Measurements from ENCODE around the gene RALGDS. TPM values are rescaled to one million over a fixed set of nuclear protein-coding genes. Genes with fewer than 3 reads are reported as not detected.
"Not testable (repeated sequence)": the region's sequence is repeated elsewhere in the genome, so short reads cannot be mapped to it uniquely, and the experiment has no call there.

Gene RALGDS
- total RNA-seq, 2 donors from 2014 or later: 27.6 to 28.3 TPM

- DNase-seq (ENCODE audit: low spot score); intact Hi-C loops (cut with DNase I): not testable (repeated sequence)
Measured at GRCh38 chr9:133081957-133082644, 38.9 kb downstream of the RALGDS start.

DNA sequence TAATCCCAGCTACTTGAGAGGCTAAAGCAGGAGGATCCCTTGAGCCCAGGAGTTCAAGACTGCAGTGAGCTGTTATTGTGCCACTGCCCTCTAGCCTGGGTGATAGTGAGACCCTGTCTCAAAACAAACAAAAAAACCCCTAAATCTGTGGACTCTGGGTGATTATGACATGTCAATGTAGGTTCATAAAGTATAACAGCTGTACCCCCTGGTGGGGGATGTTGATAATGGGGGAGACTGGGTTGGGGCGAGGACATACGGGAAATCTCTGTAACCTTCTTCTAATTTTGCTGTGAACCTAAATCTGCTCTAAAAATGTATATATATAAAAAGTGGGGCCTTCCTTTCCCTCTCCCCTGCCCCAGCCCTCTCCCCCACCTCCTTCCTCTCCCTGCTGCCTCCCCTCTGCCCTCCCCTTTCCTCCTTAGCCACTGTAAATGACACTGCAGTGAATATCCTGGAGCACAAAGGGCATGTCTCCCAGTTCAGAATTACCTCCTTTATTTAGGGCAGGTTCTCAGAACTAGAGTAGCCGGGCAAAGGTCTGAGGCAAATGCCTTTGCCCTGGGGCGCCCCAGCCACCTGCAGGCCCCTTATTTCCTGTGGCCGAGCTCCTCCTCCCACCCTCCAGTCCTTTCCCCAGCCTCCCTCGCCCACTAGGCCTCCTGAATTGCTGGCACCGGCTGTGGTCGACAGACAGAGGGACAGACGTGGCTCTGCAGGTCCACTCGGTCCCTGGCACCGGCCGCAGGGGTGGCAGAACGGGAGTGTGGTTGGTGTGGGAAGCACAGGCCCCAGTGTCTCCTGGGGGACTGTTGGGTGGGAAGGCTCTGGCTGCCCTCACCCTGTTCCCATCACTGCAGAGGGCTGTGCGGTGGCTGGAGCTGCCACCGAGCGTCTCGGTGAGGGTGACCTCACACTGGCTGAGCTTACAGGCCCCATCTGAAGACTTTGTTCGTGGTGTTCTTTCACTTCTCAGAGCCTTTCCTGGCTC, 40.0 kb downstream of the RALGDS start:
- intact Hi-C loops (cut with DNase I); DNase-seq (ENCODE audit: low spot score): not testable (repeated sequence)

DNA sequence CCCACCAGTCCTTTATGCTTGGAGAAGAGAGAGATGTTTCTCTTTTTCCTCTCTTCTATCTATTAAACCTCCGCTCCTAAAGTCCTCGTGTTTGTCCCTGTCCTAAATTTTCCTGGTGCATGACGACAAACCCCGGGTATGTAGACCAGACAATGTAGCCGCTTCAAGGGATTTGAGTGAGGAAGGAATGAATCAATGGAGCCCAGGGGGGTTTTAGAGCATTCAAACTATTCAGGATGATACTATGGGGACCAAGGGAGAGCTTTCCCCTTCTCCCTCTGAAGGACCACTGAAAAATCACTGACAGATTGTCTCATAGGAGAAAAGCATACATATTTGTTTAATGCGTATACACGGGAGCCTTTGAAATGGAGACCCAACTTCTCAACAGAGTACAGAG, 40.9 kb downstream of the RALGDS start:
- no peak for DNase-seq (ENCODE audit: low spot score)
- intact Hi-C loops (cut with DNase I): no loop called here

GRCh38 chr9:133078486-133078885, 42.6 kb downstream of the RALGDS start:
- intact Hi-C loops (cut with DNase I): no loop called here
- no peak for DNase-seq (ENCODE audit: low spot score)

DNA sequence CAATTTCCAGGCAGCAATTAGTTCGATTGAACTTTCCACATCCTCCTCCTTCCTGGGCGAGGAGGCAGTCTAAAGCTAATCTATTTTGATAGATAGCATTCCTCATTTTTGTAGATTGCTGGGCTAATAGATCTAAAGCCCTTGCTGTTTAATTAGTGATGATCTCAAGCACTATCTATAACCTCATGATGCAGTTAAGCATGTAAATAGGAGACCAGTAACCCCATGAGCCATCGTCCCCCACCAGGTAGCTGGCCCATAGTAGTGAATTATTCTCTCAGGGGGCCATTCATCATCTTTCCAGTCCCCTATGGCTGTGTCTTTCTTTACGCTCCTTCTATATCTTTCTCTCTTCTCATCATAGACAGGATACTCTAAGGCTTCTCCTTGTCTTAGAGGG, 44.3 kb downstream of the RALGDS start:
- no peak for DNase-seq (ENCODE audit: low spot score)

DNA sequence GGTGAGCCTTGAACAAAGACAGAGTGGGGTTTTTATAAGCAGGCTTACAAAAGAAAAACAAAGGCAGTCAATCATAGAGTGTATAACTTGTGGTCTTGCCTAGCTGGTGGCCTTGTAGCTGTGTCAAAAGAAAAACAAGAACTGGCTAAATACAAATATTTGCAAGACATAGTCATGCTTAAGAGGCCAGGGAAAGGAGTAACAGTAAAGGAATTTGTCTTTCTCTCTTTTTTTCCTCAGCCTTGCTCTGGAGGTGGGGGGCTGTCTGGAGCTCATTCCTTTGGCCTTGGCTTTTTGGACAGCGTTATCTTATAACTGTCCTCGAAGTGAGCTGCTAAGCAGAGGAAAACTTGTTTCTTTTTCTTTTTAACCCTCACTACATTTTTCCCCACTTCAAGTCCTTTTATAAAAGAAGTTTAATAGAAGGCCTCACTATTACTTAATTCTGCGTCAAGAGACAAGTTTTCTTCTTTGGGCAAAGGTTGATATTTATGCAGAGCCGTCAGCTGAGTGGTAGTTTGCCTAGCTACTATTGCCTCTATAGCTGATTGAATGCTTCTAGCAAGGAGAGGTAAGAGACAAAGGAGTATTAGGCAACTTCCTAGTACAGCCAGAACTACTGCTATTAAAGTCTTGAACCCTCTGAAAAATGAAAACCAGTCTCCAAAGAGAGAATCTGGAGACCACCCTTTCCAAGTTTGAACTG, 45.0 kb downstream of the RALGDS start:
- DNase-seq (ENCODE audit: low spot score): no peak
- intact Hi-C loops (cut with DNase I): no loop called here

More for the DNA sequence above, 44.3 kb downstream of the RALGDS start:
- intact Hi-C loops (cut with DNase I): no loop called here

DNA sequence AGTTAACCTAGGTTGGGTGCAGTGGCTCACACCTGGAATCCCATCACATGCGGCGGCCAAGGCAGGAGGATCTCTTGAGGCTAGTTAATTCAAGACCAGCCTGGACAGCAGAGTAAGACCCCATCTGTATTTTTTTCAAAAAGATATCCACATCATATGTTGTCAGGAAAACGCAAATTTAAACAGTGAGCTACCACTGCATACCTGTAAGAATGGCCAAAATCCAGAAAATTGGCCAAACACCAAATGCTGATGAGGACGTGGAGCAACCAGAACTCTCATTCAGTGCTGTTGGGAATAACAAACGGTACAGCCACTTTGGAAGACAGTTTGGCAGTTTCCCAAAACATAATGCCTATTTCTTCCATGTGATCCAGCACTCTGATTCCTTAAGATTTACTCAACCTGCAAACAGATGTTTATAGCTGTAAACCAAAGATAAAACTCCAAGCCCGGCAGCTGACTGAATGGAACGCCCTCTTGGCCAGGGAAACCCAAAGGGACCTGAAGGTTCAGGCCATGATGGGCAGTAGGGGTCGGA, 46.9 kb downstream of the RALGDS start:
- DNase-seq (ENCODE audit: low spot score): no peak
- intact Hi-C loops (cut with DNase I): no loop called here

- intact Hi-C loops (cut with DNase I): no loop called here
- DNase-seq (ENCODE audit: low spot score): no peak
Measured at GRCh38 chr9:133073086-133074014, 47.7 kb downstream of the RALGDS start.

DNA sequence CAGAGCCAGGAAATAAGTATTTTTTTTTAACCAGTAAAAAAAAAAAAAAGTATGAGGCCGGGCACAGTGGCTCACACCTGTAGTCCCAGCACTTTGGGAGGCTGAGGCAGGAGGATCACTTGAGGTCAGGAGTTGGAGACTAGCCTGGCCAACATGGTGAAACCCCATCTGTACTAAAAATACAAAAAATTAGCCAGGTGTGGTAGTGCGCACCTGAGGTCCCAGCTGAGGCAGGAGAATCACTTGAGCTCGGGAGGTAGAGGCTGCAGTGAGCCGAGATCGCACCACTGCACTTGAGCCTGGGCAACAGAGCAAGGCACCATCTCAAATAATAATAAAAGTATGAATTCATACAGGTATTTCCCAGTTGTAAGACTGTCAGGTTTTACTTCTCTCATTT, 48.8 kb downstream of the RALGDS start:
- intact Hi-C loops (cut with DNase I); DNase-seq (ENCODE audit: low spot score): not testable (repeated sequence)

DNA sequence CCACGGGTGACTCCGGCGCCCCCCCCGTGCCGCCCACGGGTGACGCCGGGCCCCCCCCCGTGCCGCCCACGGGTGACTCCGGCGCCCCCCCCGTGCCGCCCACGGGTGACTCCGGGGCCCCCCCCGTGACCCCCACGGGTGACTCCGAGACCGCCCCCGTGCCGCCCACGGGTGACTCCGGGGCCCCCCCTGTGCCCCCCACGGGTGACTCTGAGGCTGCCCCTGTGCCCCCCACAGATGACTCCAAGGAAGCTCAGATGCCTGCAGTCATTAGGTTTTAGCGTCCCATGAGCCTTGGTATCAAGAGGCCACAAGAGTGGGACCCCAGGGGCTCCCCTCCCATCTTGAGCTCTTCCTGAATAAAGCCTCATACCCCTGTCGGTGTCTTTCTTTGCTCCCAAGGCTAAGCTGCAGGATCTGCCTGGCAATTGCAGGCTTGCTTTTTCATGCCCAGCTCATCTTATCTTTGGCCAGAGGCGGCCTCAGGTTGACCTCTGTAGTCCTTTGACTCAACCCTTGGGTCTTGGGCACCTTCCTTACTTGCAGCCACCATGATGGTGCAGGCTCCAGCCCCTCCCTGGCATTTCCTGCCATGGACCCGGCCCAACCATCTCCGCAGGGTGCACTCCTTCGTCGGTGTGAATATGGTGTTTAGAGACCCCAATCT, 49.4 kb downstream of the RALGDS start:
- peak; percentile 43 for DNase-seq (ENCODE audit: low spot score)
- intact Hi-C loops (cut with DNase I): no loop called here

DNA sequence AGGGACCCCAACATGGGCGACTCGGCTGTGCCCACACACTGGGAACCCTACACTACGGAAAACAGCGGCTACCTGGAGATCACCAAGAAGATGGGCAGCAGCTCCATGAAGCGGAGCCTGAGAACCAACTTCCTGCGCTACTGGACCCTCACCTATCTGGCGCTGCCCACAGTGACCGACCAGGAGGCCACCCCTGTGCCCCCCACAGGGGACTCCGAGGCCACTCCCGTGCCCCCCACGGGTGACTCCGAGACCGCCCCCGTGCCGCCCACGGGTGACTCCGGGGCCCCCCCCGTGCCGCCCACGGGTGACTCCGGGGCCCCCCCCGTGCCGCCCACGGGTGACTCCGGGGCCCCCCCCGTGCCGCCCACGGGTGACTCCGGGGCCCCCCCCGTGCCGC, 50.1 kb downstream of the RALGDS start:
- peak; percentile 40 for DNase-seq (ENCODE audit: low spot score)
- intact Hi-C loops (cut with DNase I): not testable (repeated sequence)

DNA sequence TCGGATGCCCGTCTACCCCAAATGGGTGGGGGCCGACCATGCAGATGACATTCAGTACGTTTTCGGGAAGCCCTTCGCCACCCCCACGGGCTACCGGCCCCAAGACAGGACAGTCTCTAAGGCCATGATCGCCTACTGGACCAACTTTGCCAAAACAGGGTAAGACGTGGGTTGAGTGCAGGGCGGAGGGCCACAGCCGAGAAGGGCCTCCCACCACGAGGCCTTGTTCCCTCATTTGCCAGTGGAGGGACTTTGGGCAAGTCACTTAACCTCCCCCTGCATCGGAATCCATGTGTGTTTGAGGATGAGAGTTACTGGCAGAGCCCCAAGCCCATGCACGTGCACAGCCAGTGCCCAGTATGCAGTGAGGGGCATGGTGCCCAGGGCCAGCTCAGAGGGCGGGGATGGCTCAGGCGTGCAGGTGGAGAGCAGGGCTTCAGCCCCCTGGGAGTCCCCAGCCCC, 50.5 kb downstream of the RALGDS start:
- peak; percentile 71 for DNase-seq (ENCODE audit: low spot score)
- intact Hi-C loops (cut with DNase I): not testable (repeated sequence)

DNA sequence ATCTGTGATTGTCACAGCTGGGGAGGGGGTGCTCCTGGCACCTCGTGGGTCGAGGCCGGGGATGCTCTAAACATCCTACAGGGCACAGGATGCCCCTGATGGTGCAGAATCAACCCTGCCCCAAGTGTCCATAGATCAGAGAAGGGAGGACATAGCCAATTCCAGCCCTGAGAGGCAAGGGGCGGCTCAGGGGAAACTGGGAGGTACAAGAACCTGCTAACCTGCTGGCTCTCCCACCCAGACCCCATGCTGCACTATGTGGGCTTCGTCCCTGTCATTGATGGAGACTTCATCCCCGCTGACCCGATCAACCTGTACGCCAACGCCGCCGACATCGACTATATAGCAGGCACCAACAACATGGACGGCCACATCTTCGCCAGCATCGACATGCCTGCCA, 52.6 kb downstream of the RALGDS start:
- DNase-seq (ENCODE audit: low spot score); intact Hi-C loops (cut with DNase I): not testable (repeated sequence)

DNA sequence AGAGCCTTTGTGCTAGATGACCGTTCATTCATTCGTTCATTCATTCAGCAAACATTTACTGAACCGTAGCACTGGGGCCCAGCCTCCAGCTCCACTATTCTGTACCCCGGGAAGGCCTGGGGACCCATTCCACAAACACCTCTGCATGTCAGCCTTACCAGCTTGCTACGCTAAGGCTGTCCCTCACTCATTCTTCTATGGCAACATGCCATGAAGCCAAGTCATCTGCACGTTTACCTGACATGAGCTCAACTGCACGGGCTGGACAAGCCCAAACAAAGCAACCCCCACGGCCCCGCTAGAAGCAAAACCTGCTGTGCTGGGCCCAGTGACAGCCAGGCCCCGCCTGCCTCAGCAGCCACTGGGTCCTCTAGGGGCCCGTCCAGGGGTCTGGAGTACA, 53.2 kb downstream of the RALGDS start:
- DNase-seq (ENCODE audit: low spot score): no peak
- intact Hi-C loops (cut with DNase I): no loop called here

- intact Hi-C loops (cut with DNase I): no loop called here
- DNase-seq (ENCODE audit: low spot score): no peak
Measured at GRCh38 chr9:133067006-133067405, 54.0 kb downstream of the RALGDS start.

GRCh38 chr9:133066181-133066983, 54.7 kb downstream of the RALGDS start:
- intact Hi-C loops (cut with DNase I): no loop called here
- DNase-seq (ENCODE audit: low spot score): no peak

GRCh38 chr9:133065070-133065388, 56.0 kb downstream of the RALGDS start:
- DNase-seq (ENCODE audit: low spot score): no peak
- intact Hi-C loops (cut with DNase I): no loop called here
